WTC11 (cell line): ENCODE data around the gene HJV. TPM values are rescaled to one million over a fixed set of nuclear protein-coding genes. Genes with fewer than 3 reads are reported as not detected.

Source experiments
- ATAC-seq: fragments of 200-7000 bp; cut with Tn5 transposase; 2 replicates; pipeline ENCODE4 v1.10.0; 2021; ENCODE audit warnings: mild to moderate bottlenecking, moderate library complexity
- CTCF ChIA-PET: fragments of 300-600 bp; sonication (Branson Sonifier 250); formaldehyde crosslinking; loops from one replicate; lab custom pipeline; 2021; ENCODE audit warnings: antibody characterized with exemption; lab: Charles Lee
- POLR2A ChIA-PET: fragments of 350-600 bp; sonication (Branson Sonifier 250); formaldehyde crosslinking; loops from one replicate; lab custom pipeline; 2021; ENCODE audit warnings: antibody characterized with exemption; lab: Charles Lee
- DNase-seq: peaks from one replicate; pipeline ENCODE4 v3.0.0; 2021; ENCODE audit warnings: low spot score
- H3K27ac Mint-ChIP-seq: 2 replicates; pipeline ENCODE4 v1.8.0; 2021; ENCODE audit warnings: mixed read lengths
- H3K27me3 Mint-ChIP-seq: 2 replicates; pipeline ENCODE4 v1.8.0; 2021; ENCODE audit warnings: low read depth, mild to moderate bottlenecking, moderate library complexity, mixed read lengths
- H3K36me3 Mint-ChIP-seq: 2 replicates; pipeline ENCODE4 v1.8.0; 2021; ENCODE audit warnings: mixed read lengths
- H3K4me1 Mint-ChIP-seq: 2 replicates; pipeline ENCODE4 v1.8.0; 2022; ENCODE audit warnings: mixed read lengths
- H3K4me3 Mint-ChIP-seq: 2 replicates; pipeline ENCODE4 v1.8.0; 2021; ENCODE audit warnings: mild to moderate bottlenecking, moderate library complexity, mixed read lengths
- H3K9me3 Mint-ChIP-seq: 2 replicates; pipeline ENCODE4 v1.8.0; 2021; ENCODE audit warnings: mixed read lengths
- AFF4 ChIP-seq: sonication (generic); formaldehyde crosslinking; IDR thresholded peaks from 2 replicates; pipeline ENCODE4 v1.8.1; 2023; ENCODE audit warnings: mild to moderate bottlenecking, missing genetic modification reagents, borderline replicate concordance
- ATF1 ChIP-seq: sonication (generic); formaldehyde crosslinking; IDR thresholded peaks from 2 replicates; pipeline ENCODE4 v1.8.1; 2023; ENCODE audit warnings: mild to moderate bottlenecking, moderate library complexity, missing genetic modification reagents
- ELF4 ChIP-seq: sonication (generic); formaldehyde crosslinking; IDR thresholded peaks from 2 replicates; pipeline ENCODE4 v1.8.1; 2022; ENCODE audit warnings: low read depth, mild to moderate bottlenecking, moderate library complexity, missing genetic modification reagents
- ERG ChIP-seq: fragments of 250-450 bp; sonication (Bioruptor Pico); IDR thresholded peaks from 2 replicates; pipeline ENCODE4 v1.8.0; 2021; ENCODE audit warnings: mild to moderate bottlenecking
- ESRRA ChIP-seq: sonication (generic); formaldehyde crosslinking; IDR thresholded peaks from 2 replicates; pipeline ENCODE4 v1.8.1; 2022; ENCODE audit warnings: mild to moderate bottlenecking, missing genetic modification reagents, borderline replicate concordance
- GRHL2 ChIP-seq: fragments of 250-450 bp; sonication (Bioruptor Pico); IDR thresholded peaks from 2 replicates; pipeline ENCODE4 v1.8.0; 2022; ENCODE audit warnings: mild to moderate bottlenecking, moderate library complexity; ENCODE audit not compliant: insufficient replicate concordance, severe bottlenecking
- HMGA2 ChIP-seq: fragments of 250-450 bp; sonication (Bioruptor Pico); IDR thresholded peaks from 2 replicates; pipeline ENCODE4 v1.4.0; 2021; ENCODE audit warnings: mild to moderate bottlenecking, moderate library complexity
- HMGXB4 ChIP-seq: sonication (generic); formaldehyde crosslinking; IDR thresholded peaks from 2 replicates; pipeline ENCODE4 v1.8.1; 2023; ENCODE audit warnings: mild to moderate bottlenecking, moderate library complexity, missing genetic modification reagents
- MAX ChIP-seq: sonication (generic); formaldehyde crosslinking; IDR thresholded peaks from 2 replicates; pipeline ENCODE4 v1.8.0; 2022; ENCODE audit warnings: mild to moderate bottlenecking, missing genetic modification reagents
- NFATC4 ChIP-seq: fragments of 250-450 bp; sonication (Bioruptor Pico); IDR thresholded peaks from 2 replicates; pipeline ENCODE4 v1.9.0; 2021; ENCODE audit warnings: mild to moderate bottlenecking
- NR1H2 ChIP-seq: sonication (generic); formaldehyde crosslinking; IDR thresholded peaks from 2 replicates; pipeline ENCODE4 v1.9.0; 2021; ENCODE audit warnings: mild to moderate bottlenecking, moderate library complexity, missing genetic modification reagents
- NR2C2 ChIP-seq: sonication (generic); formaldehyde crosslinking; IDR thresholded peaks from 2 replicates; pipeline ENCODE4 v1.8.0; 2022; ENCODE audit warnings: mild to moderate bottlenecking, missing genetic modification reagents
- NR3C1 ChIP-seq: sonication (generic); formaldehyde crosslinking; conservative IDR thresholded peaks from 2 replicates; pipeline ENCODE4 v1.8.1; 2023; ENCODE audit warnings: low read depth, mild to moderate bottlenecking, missing genetic modification reagents
- OVOL2 ChIP-seq: fragments of 250-450 bp; sonication (Bioruptor Pico); IDR thresholded peaks from 2 replicates; pipeline ENCODE4 v1.9.0; 2021; ENCODE audit warnings: mild to moderate bottlenecking, borderline replicate concordance
- STAT6 ChIP-seq: sonication (generic); formaldehyde crosslinking; conservative IDR thresholded peaks from 2 replicates; pipeline ENCODE4 v1.8.1; 2023; ENCODE audit warnings: mild to moderate bottlenecking, low read depth, missing genetic modification reagents, moderate library complexity
- TCF7 ChIP-seq: sonication (generic); formaldehyde crosslinking; IDR thresholded peaks from 2 replicates; pipeline ENCODE4 v1.8.0; 2022; ENCODE audit warnings: mild to moderate bottlenecking, low read depth, missing genetic modification reagents, moderate library complexity
- TEAD4 ChIP-seq: sonication (generic); formaldehyde crosslinking; IDR thresholded peaks from 2 replicates; pipeline ENCODE4 v1.8.0; 2022; ENCODE audit warnings: mild to moderate bottlenecking, missing genetic modification reagents
- USF1 ChIP-seq: sonication (generic); formaldehyde crosslinking; IDR thresholded peaks from 2 replicates; pipeline ENCODE4 v1.8.0; 2022; ENCODE audit warnings: mild to moderate bottlenecking, missing genetic modification reagents
- USF2 ChIP-seq: sonication (generic); formaldehyde crosslinking; IDR thresholded peaks from 2 replicates; pipeline ENCODE4 v1.8.1; 2023; ENCODE audit warnings: mild to moderate bottlenecking, missing genetic modification reagents, moderate library complexity
- ZNF121 ChIP-seq: sonication (generic); formaldehyde crosslinking; IDR thresholded peaks from 2 replicates; pipeline ENCODE4 v1.8.0; 2023; ENCODE audit warnings: missing genetic modification reagents
- total RNA-seq: library from RNA; stranded (reverse); gene quantifications from 3 replicates; pipeline ENCODE4 v1.2.3, GENCODE V29; 2021
- TF ChIP-seq, protein P1 (sequence below): fragments of 250-450 bp; sonication (Bioruptor Pico); IDR thresholded peaks from 2 replicates; pipeline ENCODE4 v2.1.2; 2022; ENCODE audit warnings: mild to moderate bottlenecking, moderate library complexity
- TF ChIP-seq, protein P2 (sequence below): sonication (generic); formaldehyde crosslinking; IDR thresholded peaks from 2 replicates; pipeline ENCODE4 v1.8.0; 2023; ENCODE audit warnings: missing genetic modification reagents

Gene HJV
- total RNA-seq, 1 experiment from 2014 or later = 0.31 TPM

- H3K27me3 Mint-ChIP-seq = no peaks in the 10 kb centered on the region; the same call in 1 of the 2 replicates
- ChIA-PET POLR2A (no interaction called here), CTCF (interaction anchor here (0.7 to 4.8 kb wide), 4 partner anchors 9 to 19 kb away, joined by 3 to 28 read pairs (median 6); no protein-coding TSS in a partner anchor)
- no peaks in the 10 kb centered on the region for H3K9me3 Mint-ChIP-seq
- DNase-seq = no peak
- TF ChIP-seq ZNF121 (peak; percentile 86; the same call in 1 of the 2 replicates), ERG (no peak), AFF4 (no peak)
- peaks cover 48% of the 10 kb centered on the region for H3K4me1 Mint-ChIP-seq
- ATAC-seq = no peak
- H3K4me3 Mint-ChIP-seq = no peak overlapping the region
- H3K36me3 Mint-ChIP-seq = peaks cover 6% of the 10 kb centered on the region
- H3K27ac Mint-ChIP-seq = no peak overlapping the region
Observed at GRCh38 chr1:145987926-145988325, 33.6 kb downstream of the HJV start.

DNA sequence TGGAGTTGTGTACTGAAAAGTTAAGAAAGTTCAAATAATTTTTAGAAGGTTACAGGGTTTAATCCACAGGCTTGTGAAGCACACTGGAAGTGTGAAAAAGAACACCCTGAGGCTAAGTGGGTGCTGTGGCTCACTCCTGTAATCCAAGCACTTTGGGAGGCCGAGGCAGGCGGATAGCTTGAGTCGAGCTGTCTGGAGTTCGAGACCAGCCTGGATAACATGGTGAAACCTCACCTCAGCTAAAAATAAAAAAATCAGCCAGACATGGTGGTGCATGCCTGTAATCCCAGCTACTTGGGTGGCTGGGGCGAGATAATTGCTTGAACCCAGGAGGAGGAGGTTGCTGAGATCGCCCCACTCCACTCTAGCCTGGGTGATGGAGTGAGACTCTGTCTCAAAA is 35.0 kb downstream of the HJV start:
- DNase-seq = no peak
- TF ChIP-seq ATF1 (CRISPR knock-in tag) = no peak
- TF ChIP-seq NR2C2 (CRISPR knock-in tag) = no peak
- TF ChIP-seq HMGXB4 (CRISPR knock-in tag) = no peak
- TF ChIP-seq USF2 (CRISPR knock-in tag) = no peak
- no peak for TF ChIP-seq NFATC4
- TF ChIP-seq ELF4 = no peak
- TF ChIP-seq, protein P1, sequence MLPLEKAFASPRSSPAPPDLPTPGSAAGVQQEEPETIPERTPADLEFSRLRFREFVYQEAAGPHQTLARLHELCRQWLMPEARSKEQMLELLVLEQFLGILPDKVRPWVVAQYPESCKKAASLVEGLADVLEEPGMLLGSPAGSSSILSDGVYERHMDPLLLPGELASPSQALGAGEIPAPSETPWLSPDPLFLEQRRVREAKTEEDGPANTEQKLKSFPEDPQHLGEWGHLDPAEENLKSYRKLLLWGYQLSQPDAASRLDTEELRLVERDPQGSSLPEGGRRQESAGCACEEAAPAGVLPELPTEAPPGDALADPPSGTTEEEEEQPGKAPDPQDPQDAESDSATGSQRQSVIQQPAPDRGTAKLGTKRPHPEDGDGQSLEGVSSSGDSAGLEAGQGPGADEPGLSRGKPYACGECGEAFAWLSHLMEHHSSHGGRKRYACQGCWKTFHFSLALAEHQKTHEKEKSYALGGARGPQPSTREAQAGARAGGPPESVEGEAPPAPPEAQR (CRISPR knock-in tag) = no peak
- no peak for TF ChIP-seq NR1H2 (CRISPR knock-in tag)
- TF ChIP-seq ESRRA = no peak
- no peak for TF ChIP-seq TCF7 (CRISPR knock-in tag)
- no peak for TF ChIP-seq NR3C1 (CRISPR knock-in tag)
- TF ChIP-seq HMGA2 (CRISPR knock-in tag) = no peak
- TF ChIP-seq GRHL2 = no peak
- TF ChIP-seq MAX (CRISPR knock-in tag) = no peak
- TF ChIP-seq, protein P2, sequence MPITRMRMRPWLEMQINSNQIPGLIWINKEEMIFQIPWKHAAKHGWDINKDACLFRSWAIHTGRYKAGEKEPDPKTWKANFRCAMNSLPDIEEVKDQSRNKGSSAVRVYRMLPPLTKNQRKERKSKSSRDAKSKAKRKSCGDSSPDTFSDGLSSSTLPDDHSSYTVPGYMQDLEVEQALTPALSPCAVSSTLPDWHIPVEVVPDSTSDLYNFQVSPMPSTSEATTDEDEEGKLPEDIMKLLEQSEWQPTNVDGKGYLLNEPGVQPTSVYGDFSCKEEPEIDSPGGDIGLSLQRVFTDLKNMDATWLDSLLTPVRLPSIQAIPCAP = no peak
- TF ChIP-seq OVOL2 (CRISPR knock-in tag) = no peak
- no peak for TF ChIP-seq TEAD4 (CRISPR knock-in tag)
- no peak for TF ChIP-seq STAT6 (CRISPR knock-in tag)
- no peak for TF ChIP-seq USF1 (CRISPR knock-in tag)
- TF ChIP-seq, all 79 proteins: peak for 0
- ATAC-seq = no peak
- H3K36me3 Mint-ChIP-seq = no peaks in the 10 kb centered on the region
- H3K9me3 Mint-ChIP-seq = no peaks in the 10 kb centered on the region
- H3K4me1 Mint-ChIP-seq = peaks cover 46% of the 10 kb centered on the region
- H3K27me3 Mint-ChIP-seq = no peaks in the 10 kb centered on the region; the same call in none of the 2 replicates
- CTCF ChIA-PET = interaction anchor here (0.6 to 4.8 kb wide), 2 partner anchors 20 to 123 kb away, joined by 3 to 28 read pairs; no protein-coding TSS in a partner anchor
- H3K4me3 Mint-ChIP-seq = no peak overlapping the region
- H3K27ac Mint-ChIP-seq = no peak overlapping the region
- POLR2A ChIA-PET = no interaction called here
